ENCODE results near the gene PIK3R1. TPM values are rescaled to one million over a fixed set of nuclear protein-coding genes. Genes with fewer than 3 reads are reported as not detected.

PIK3R1 gene
- total RNA-seq, 2 donors from 2014 or later, result 29.8 to 30.2 TPM

DNA sequence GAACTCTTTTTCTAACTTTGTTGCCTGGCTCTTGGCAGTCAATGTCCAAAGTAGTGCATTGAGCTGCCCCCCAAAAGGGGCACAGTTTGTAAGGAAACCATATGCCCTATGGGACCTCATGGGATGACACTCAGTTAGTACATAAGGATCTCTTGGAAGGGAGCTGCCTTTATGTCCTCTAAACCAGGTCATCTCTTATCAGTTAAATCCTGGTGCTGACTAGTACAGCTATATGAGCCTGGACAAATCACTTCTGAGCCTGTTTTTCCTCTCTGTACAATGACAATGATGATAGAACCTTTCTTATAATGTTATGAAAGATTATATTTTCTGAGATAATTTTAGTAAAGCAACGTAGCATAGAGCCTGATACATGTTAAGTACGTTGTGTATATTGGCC lies 44.1 kb downstream of the PIK3R1 start:
- H3K4me1 ChIP-seq (ENCODE audit: control insufficient read depth, insufficient read depth, low read length), result no peaks in the 10 kb centered on the region
- no peak overlapping the region for H3K4me3 Mint-ChIP-seq

DNA sequence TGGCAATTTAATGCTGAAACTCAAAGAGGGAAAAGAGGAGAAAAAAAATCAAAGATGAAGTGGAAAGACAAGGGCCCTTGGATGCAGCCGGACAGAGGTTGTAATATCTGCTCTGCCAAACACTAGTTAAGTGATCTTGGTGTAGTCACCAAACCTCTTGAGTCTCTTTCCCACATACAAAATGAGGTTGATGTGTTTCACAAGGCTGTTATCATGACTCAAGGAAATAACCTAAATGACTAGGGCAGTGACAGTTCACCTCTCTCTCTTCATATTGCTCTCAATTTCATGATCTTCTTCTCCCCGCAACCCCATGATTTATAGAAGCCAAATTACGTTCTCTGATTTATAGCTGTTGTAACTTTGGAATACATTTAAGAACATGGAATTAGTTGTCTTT lies 44.9 kb downstream of the PIK3R1 start:
- Mint-ChIP-seq H3K27me3 (ENCODE audit: insufficient read depth) (no peaks in the 10 kb centered on the region), H3K4me3 (no peak overlapping the region), H3K4me1 (peaks cover 1% of the 10 kb centered on the region), H3K27ac (no peak overlapping the region), H3K36me3 (ENCODE audit: low read depth) (peaks cover 21% of the 10 kb centered on the region), H3K9me3 (peaks cover 7% of the 10 kb centered on the region)
- TF ChIP-seq, protein P1, sequence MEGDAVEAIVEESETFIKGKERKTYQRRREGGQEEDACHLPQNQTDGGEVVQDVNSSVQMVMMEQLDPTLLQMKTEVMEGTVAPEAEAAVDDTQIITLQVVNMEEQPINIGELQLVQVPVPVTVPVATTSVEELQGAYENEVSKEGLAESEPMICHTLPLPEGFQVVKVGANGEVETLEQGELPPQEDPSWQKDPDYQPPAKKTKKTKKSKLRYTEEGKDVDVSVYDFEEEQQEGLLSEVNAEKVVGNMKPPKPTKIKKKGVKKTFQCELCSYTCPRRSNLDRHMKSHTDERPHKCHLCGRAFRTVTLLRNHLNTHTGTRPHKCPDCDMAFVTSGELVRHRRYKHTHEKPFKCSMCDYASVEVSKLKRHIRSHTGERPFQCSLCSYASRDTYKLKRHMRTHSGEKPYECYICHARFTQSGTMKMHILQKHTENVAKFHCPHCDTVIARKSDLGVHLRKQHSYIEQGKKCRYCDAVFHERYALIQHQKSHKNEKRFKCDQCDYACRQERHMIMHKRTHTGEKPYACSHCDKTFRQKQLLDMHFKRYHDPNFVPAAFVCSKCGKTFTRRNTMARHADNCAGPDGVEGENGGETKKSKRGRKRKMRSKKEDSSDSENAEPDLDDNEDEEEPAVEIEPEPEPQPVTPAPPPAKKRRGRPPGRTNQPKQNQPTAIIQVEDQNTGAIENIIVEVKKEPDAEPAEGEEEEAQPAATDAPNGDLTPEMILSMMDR (conservative IDR thresholded peaks at IDR 0.05), result no peak
- H3K9me3 ChIP-seq (ENCODE audit: control insufficient read depth, low read length), result peaks cover 26% of the 10 kb centered on the region
- H3K4me3 ChIP-seq (ENCODE audit: low read length), result no peak overlapping the region
- no peaks in the 10 kb centered on the region for H3K36me3 ChIP-seq (ENCODE audit: control insufficient read depth, insufficient read depth, low read length)
- H3K4me1 ChIP-seq (ENCODE audit: control insufficient read depth, insufficient read depth, low read length), result no peaks in the 10 kb centered on the region
- DNase-seq, result no peak
- no peak overlapping the region for H3K9ac ChIP-seq (ENCODE audit: extremely low read depth, low read length, poor library complexity, severe bottlenecking)
- no peaks in the 10 kb centered on the region for H3K27me3 ChIP-seq (ENCODE audit: control insufficient read depth, insufficient read depth, low read length, poor library complexity, severe bottlenecking)
- no peak overlapping the region for H3K27ac ChIP-seq (ENCODE audit: low read depth, low read length)
- 89 to 96% methylated on average over 1 to 3 of the region's 3 CpGs for WGBS, 2 experiments (ENCODE audit: insufficient coverage in 1 of 2, insufficient read length in 1 of 2)

More for the DNA sequence above, 44.1 kb downstream of the PIK3R1 start:
- Histone ChIP-seq H3K4me3 (ENCODE audit: low read length) (no peak overlapping the region), H3K27me3 (ENCODE audit: control insufficient read depth, insufficient read depth, low read length, poor library complexity, severe bottlenecking) (no peaks in the 10 kb centered on the region), H3K9ac (ENCODE audit: extremely low read depth, low read length, poor library complexity, severe bottlenecking) (no peak overlapping the region), H3K36me3 (ENCODE audit: control insufficient read depth, insufficient read depth, low read length) (no peaks in the 10 kb centered on the region), H3K9me3 (ENCODE audit: control insufficient read depth, low read length) (peaks cover 19% of the 10 kb centered on the region), H3K27ac (ENCODE audit: low read depth, low read length) (no peak overlapping the region)
- peaks cover 4% of the 10 kb centered on the region for H3K9me3 Mint-ChIP-seq
- H3K4me1 Mint-ChIP-seq, result peaks cover 6% of the 10 kb centered on the region
- TF ChIP-seq, protein P1 (conservative IDR thresholded peaks at IDR 0.05), result no peak
- H3K27ac Mint-ChIP-seq, result no peak overlapping the region
- 88 to 92% methylated on average over 2 of the region's 2 CpGs for WGBS, 2 experiments (ENCODE audit: insufficient coverage in 1 of 2, insufficient read length in 1 of 2)
- no peaks in the 10 kb centered on the region for H3K27me3 Mint-ChIP-seq (ENCODE audit: insufficient read depth)
- DNase-seq, result no peak
- peaks cover 13% of the 10 kb centered on the region for H3K36me3 Mint-ChIP-seq (ENCODE audit: low read depth)

DNA sequence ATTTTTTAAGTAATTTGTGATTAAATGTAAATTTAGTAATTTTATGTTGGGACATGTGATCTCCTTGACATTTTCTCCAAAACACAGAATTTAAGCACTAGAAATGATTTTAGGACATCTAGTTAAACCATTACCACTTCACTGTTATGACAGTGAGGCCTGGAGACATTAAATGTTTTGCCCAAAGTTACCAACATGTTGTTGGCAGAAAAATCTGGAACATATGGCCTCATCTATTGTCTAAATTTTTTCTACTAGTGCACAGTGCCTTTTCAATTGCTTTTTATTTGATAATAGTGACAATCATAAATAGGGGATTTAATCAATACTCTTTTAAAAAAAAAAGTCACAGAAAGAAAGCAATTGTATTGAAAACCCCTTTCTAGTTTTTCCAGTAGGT lies 45.6 kb downstream of the PIK3R1 start:
- Histone ChIP-seq H3K27me3 (ENCODE audit: control insufficient read depth, insufficient read depth, low read length, poor library complexity, severe bottlenecking) (no peaks in the 10 kb centered on the region), H3K4me3 (ENCODE audit: low read length) (no peak overlapping the region), H3K9me3 (ENCODE audit: control insufficient read depth, low read length) (peaks cover 29% of the 10 kb centered on the region), H3K36me3 (ENCODE audit: control insufficient read depth, insufficient read depth, low read length) (no peaks in the 10 kb centered on the region), H3K9ac (ENCODE audit: extremely low read depth, low read length, poor library complexity, severe bottlenecking) (no peak overlapping the region), H3K27ac (ENCODE audit: low read depth, low read length) (no peak overlapping the region), H3K4me1 (ENCODE audit: control insufficient read depth, insufficient read depth, low read length) (no peaks in the 10 kb centered on the region)
- H3K27ac Mint-ChIP-seq, result no peak overlapping the region
- TF ChIP-seq, protein P1 (conservative IDR thresholded peaks at IDR 0.05), result no peak
- H3K36me3 Mint-ChIP-seq (ENCODE audit: low read depth), result peaks cover 23% of the 10 kb centered on the region
- peaks cover 2% of the 10 kb centered on the region for H3K4me1 Mint-ChIP-seq
- H3K4me3 Mint-ChIP-seq, result no peak overlapping the region
- peaks cover 11% of the 10 kb centered on the region for H3K9me3 Mint-ChIP-seq
- no peaks in the 10 kb centered on the region for H3K27me3 Mint-ChIP-seq (ENCODE audit: insufficient read depth)
- no peak for DNase-seq
